Muscle of leg (tissue), 11 donors: ENCODE data around the gene AFAP1L2. TPM values are rescaled to one million over a fixed set of nuclear protein-coding genes. Genes with fewer than 3 reads are reported as not detected.
A peak's percentile ranks its signal among the peaks of the same experiment; 100 is the strongest.

ENCODE experiments used
- DNase-seq: peaks from one replicate; pipeline ENCODE4 v3.0.0; 2013
- H3K27ac ChIP-seq: one replicate; pipeline ENCODE4 v1.5.1; 2013; ENCODE audit warnings: mild to moderate bottlenecking, low read length, control low read depth
- H3K27me3 ChIP-seq: one replicate; pipeline ENCODE4 v1.6.1; 2013; ENCODE audit warnings: low read length; ENCODE audit not compliant: control insufficient read depth, insufficient read depth
- H3K36me3 ChIP-seq: one replicate; pipeline ENCODE4 v1.6.1; 2013; ENCODE audit warnings: low read length; ENCODE audit not compliant: control insufficient read depth, insufficient read depth
- H3K4me1 ChIP-seq: one replicate; pipeline ENCODE4 v1.6.1; 2013; ENCODE audit warnings: low read length; ENCODE audit not compliant: control insufficient read depth, insufficient read depth
- H3K4me3 ChIP-seq: one replicate; pipeline ENCODE4 v1.5.1; 2013; ENCODE audit warnings: low read length, control low read depth
- H3K9me3 ChIP-seq: replicated peaks from 2 replicates; pipeline ENCODE4 v1.6.1; 2013; ENCODE audit warnings: low read depth, low read length; ENCODE audit not compliant: control insufficient read depth
- WGBS: methylation state at CpG from one replicate; pipeline ENCODE4 v1.1.5; 2013; ENCODE audit warnings: missing lambda C conversion rate; ENCODE audit not compliant: insufficient coverage; 5-methylcytosine and 5-hydroxymethylcytosine counted together
- polyA plus RNA-seq, 8 donors: library from polyadenylated mRNA; unstranded; fragments of 120-200 nt; gene quantifications; one replicate each; pipeline versions ENCODE4 v1.2.1 to v1.2.3, GENCODE V29; 2013; ENCODE audit warnings: inconsistent platforms in 1 of 8, low replicate concordance in 1 of 8; ENCODE audit not compliant: insufficient read length in 8 of 8, insufficient read depth in 1 of 8
- total RNA-seq: library from RNA; stranded (reverse); fragments of 120-200 nt; gene quantifications from one replicate; pipeline ENCODE4 v1.2.4, GENCODE V29; 2013

The AFAP1L2 gene
- total and polyA plus RNA-seq, 9 donors: 20.7 to 53.6 (median 38.8) TPM

DNA sequence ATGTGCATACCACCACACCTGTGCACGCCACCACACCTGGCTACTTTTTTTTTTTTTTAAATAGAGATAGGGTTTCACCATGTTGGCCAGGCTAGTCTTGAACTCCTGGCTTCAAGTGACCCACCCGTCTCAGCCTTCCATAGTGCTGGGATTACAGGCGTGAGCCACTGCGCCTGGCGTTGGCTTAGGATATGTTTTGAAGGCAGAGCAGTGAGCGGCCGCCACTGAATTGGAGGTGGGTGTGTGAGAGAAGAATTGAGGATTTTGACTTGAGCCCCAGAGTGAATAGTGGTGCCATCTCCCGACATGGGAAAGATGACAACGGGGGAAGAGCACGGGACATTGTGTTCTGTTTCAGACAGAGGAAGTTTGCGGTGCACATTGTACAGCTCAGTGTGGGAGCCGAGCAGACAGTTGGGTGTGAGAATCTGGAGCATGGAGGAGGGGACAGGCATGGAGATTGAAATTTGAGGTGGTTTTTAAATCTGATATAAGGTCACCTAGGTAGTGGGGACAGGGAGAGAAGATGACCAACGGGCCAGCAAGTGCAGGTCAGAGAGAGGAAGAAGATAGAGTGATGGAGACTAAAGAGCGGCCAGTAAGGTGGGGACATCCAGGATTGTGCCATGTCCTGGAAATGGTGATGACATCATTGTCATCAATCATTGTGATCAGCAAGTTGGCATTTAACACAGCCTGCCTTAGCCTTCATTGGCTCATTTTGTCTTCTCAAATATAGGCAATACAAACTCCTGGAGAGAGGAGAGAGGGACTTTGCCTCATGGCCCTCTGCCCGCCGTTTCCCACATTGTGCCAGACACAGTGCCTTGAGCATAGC lies 129.5 kb downstream of the AFAP1L2 start:
- H3K4me3 ChIP-seq: no peak overlapping the region
- WGBS: 91% methylated on average over 14 of the region's 16 CpGs
- no peaks in the 10 kb centered on the region for H3K36me3 ChIP-seq
- no peaks in the 10 kb centered on the region for H3K4me1 ChIP-seq
- peaks cover 8% of the 10 kb centered on the region for H3K27me3 ChIP-seq
- no peak overlapping the region for H3K27ac ChIP-seq
- no peak for DNase-seq
- H3K9me3 ChIP-seq: no peaks in the 10 kb centered on the region

GRCh38 chr10:114273910-114274309 lies 130.4 kb downstream of the AFAP1L2 start:
- 88% methylated on average over 3 of the region's 3 CpGs for WGBS
- no peak overlapping the region for H3K27ac ChIP-seq
- DNase-seq: no peak
- no peaks in the 10 kb centered on the region for H3K9me3 ChIP-seq
- H3K27me3 ChIP-seq: peaks cover 8% of the 10 kb centered on the region
- no peaks in the 10 kb centered on the region for H3K36me3 ChIP-seq
- H3K4me1 ChIP-seq: no peaks in the 10 kb centered on the region
- no peak overlapping the region for H3K4me3 ChIP-seq

GRCh38 chr10:114272696-114273095 lies 131.6 kb downstream of the AFAP1L2 start:
- no peaks in the 10 kb centered on the region for H3K36me3 ChIP-seq
- peaks cover 8% of the 10 kb centered on the region for H3K27me3 ChIP-seq
- no peak overlapping the region for H3K27ac ChIP-seq
- H3K9me3 ChIP-seq: no peaks in the 10 kb centered on the region
- no peak for DNase-seq
- no peaks in the 10 kb centered on the region for H3K4me1 ChIP-seq
- WGBS: 93% methylated on average over 4 of the region's 6 CpGs
- no peak overlapping the region for H3K4me3 ChIP-seq

DNA sequence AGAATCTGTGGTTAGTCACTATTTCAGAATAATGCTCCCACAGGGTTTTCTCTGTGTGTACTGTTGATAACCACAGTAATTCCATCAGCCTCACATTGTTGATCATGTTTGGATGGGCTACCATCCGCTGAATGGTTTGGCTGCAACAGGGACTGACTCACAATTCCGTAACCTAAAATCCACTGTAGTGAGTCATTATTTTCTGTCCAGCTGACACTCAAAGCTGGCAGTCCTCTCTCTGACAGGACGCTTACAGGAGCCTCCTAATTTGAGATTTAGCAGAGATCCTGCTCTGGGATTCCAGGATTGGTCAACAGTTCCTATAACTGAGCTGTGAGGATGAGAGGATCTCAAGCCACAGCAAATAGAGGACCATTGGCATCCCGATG lies 132.5 kb downstream of the AFAP1L2 start:
- peaks cover 8% of the 10 kb centered on the region for H3K27me3 ChIP-seq
- no peak overlapping the region for H3K4me3 ChIP-seq
- H3K4me1 ChIP-seq: no peaks in the 10 kb centered on the region
- peak; percentile 75 for DNase-seq
- WGBS: 65% methylated on average over 2 of the region's 4 CpGs
- H3K27ac ChIP-seq: no peak overlapping the region
- H3K36me3 ChIP-seq: no peaks in the 10 kb centered on the region
- H3K9me3 ChIP-seq: no peaks in the 10 kb centered on the region

- no peaks in the 10 kb centered on the region for H3K36me3 ChIP-seq
- H3K27me3 ChIP-seq: peaks cover 8% of the 10 kb centered on the region
- no peaks in the 10 kb centered on the region for H3K4me1 ChIP-seq
- no peak overlapping the region for H3K27ac ChIP-seq
- no peak for DNase-seq
- no CpG with 5 or more reads among the region's 3 CpGs for whole genome bisulfite sequencing
- H3K9me3 ChIP-seq: no peaks in the 10 kb centered on the region
- H3K4me3 ChIP-seq: no peak overlapping the region
Measured at GRCh38 chr10:114271075-114271778, 133.1 kb downstream of the AFAP1L2 start.

DNA sequence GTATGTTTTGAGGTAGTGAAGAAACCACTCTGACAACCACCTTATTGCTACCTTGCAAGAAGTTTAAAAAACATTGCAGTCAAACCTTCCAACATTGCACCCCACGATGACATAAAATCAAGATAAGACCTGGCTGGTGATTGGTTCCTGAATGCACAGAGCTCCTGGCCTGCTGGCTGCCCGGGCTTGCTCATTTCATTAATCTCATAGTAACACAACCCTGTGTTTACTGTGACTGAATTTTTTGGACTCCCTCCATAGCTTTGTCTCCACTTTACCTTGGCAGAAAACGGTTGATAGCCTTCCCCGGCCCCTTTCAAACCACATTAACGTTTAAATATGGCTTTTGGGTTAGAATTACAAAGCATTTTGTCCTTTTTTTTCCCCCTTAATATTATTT lies 137.8 kb downstream of the AFAP1L2 start:
- Histone ChIP-seq H3K27me3 (no peaks in the 10 kb centered on the region), H3K36me3 (no peaks in the 10 kb centered on the region), H3K4me3 (no peak overlapping the region), H3K27ac (no peak overlapping the region), H3K4me1 (no peaks in the 10 kb centered on the region), H3K9me3 (no peaks in the 10 kb centered on the region)
- peak; percentile 31 for DNase-seq
- 46% methylated on average over 2 of the region's 5 CpGs for WGBS

DNA sequence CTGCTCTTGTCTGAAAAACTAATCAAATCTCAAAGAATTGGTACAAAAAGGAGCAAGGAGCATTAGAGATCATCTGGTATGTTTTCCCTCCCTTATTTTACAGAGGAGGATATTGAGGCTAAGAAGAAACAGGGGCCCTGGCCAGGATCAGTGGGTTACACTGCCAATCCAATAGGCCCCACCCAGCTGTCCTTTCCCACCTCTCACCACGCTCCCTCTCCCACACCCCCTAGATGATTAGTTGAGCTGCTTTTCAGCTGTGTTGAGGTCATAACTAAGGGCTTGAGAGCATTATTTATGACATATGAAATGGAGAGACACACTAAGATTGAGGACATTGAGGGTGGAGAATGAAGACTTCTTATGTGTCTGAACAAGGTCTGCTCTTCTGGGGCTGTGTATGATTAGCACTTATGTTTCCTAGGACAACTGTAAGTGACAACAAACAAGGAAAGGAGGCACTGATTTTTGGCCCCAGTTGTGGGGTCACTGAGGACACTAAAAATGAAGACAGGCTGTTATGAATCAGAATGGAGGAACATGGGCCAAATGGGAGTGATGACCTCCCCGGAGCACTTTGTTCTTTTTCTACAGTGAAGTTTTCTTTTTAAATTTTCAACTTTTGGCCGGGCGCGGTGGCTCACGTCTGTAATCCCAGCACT lies 138.8 kb downstream of the AFAP1L2 start:
- WGBS: no CpG with 5 or more reads among the region's 6 CpGs
- DNase-seq: peak; percentile 68
- H3K27ac ChIP-seq: no peak overlapping the region

DNA sequence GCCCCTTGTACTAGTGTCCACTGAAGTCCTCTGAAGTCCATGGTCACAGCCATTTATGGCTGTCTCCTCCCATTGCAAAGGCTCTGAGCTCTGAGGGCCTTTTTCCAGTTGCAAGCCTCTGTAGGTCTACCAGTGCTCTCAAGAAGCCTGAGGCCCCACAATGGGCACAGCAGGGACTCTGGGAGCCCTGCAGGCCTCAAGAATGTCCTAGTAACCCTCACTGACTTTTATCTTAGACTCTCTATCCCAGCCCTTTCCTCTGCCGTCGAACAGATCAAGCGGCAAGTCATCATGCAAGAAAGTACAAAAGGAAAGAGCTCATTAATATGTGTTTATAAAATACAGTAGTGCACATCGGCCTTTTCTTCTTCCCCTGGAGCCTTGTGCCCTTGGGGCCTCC lies 141.8 kb downstream of the AFAP1L2 start:
- Histone ChIP-seq H3K27me3 (no peaks in the 10 kb centered on the region), H3K4me3 (no peak overlapping the region), H3K36me3 (no peaks in the 10 kb centered on the region), H3K27ac (no peak overlapping the region), H3K9me3 (no peaks in the 10 kb centered on the region), H3K4me1 (no peaks in the 10 kb centered on the region)
- no CpG with 5 or more reads among the region's 4 CpGs for WGBS
- DNase-seq: no peak

More for the DNA sequence above, 138.8 kb downstream of the AFAP1L2 start:
- no peaks in the 10 kb centered on the region for H3K9me3 ChIP-seq
- no peak overlapping the region for H3K4me3 ChIP-seq
- H3K36me3 ChIP-seq: no peaks in the 10 kb centered on the region
- H3K4me1 ChIP-seq: no peaks in the 10 kb centered on the region
- no peaks in the 10 kb centered on the region for H3K27me3 ChIP-seq

GRCh38 chr10:114261076-114261475 lies 143.2 kb downstream of the AFAP1L2 start:
- Histone ChIP-seq H3K4me3 (no peak overlapping the region), H3K27ac (no peak overlapping the region), H3K9me3 (no peaks in the 10 kb centered on the region), H3K27me3 (no peaks in the 10 kb centered on the region), H3K4me1 (no peaks in the 10 kb centered on the region), H3K36me3 (no peaks in the 10 kb centered on the region)
- no CpG with 5 or more reads among the region's 2 CpGs for WGBS
- no peak for DNase-seq

- H3K27ac ChIP-seq: no peak overlapping the region
- no peaks in the 10 kb centered on the region for H3K36me3 ChIP-seq
- no peak for DNase-seq
- H3K4me3 ChIP-seq: no peak overlapping the region
- 100% methylated on average over 5 of the region's 5 CpGs for WGBS
- H3K27me3 ChIP-seq: no peaks in the 10 kb centered on the region
- H3K9me3 ChIP-seq: no peaks in the 10 kb centered on the region
- no peaks in the 10 kb centered on the region for H3K4me1 ChIP-seq
Measured at GRCh38 chr10:114260366-114260765, 143.9 kb downstream of the AFAP1L2 start.
